Ovary (tissue), 9 donors: ENCODE data around the gene NUAK1. TPM values are rescaled to one million over a fixed set of nuclear protein-coding genes. Genes with fewer than 3 reads are reported as not detected.
"Not testable (repeated sequence)": the region's sequence is repeated elsewhere in the genome, so short reads cannot be mapped to it uniquely, and the experiment has no call there.

Source experiments
- DNase-seq, 5 donors: peaks; one replicate each; pipeline ENCODE4 v3.0.0-alpha.2; 2019 to 2020
- H3K27ac ChIP-seq, 2 donors: fragments of 200-600 bp; one replicate each; pipeline versions ENCODE4 v1.5.1 to v1.8.0; 2019 to 2022
- H3K27me3 ChIP-seq: fragments of 200-600 bp; one replicate; pipeline ENCODE4 v1.8.0; 2022
- H3K36me3 ChIP-seq: fragments of 200-600 bp; sonication (generic); one replicate; pipeline ENCODE4 v1.5.1; 2019
- H3K4me1 ChIP-seq: one replicate; pipeline ENCODE4 v1.8.1; 2013; ENCODE audit warnings: mild to moderate bottlenecking, moderate library complexity; ENCODE audit not compliant: insufficient read depth
- H3K4me3 ChIP-seq: fragments of 200-600 bp; sonication (generic); one replicate; pipeline ENCODE4 v1.5.1; 2017
- H3K9me3 ChIP-seq, 2 donors: fragments of 200-600 bp in 1 of 2; sonication (generic) in 1 of 2; one replicate each; pipeline versions ENCODE4 v1.5.1 to v1.8.1; 2013 to 2019; ENCODE audit warnings: mild to moderate bottlenecking in 1 of 2, moderate library complexity in 1 of 2
- CTCF ChIP-seq, 3 donors: fragments of 450-650 bp in 2 of 3; fragments of 200-600 bp in 1 of 3; IDR thresholded peaks; one replicate each; pipeline versions ENCODE4 v1.5.1 to v1.8.0; 2016 to 2022; ENCODE audit warnings: antibody characterized with exemption in 3 of 3, mild to moderate bottlenecking in 1 of 3
- EP300 ChIP-seq: sonication (generic); formaldehyde crosslinking; IDR thresholded peaks from one replicate; pipeline ENCODE4 v1.6.1; 2017; ENCODE audit warnings: antibody characterized with exemption
- POLR2A ChIP-seq: fragments of 450-650 bp; IDR thresholded peaks from one replicate; pipeline ENCODE4 v1.6.1; 2017; ENCODE audit warnings: antibody characterized with exemption, mild to moderate bottlenecking, moderate library complexity
- WGBS, 3 donors: extraction: QIAGEN DNeasy Blood & Tissue Kit in 1 of 3; methylation state at CpG; one replicate each; pipeline versions ENCODE4 v1.1.5 to v1.1.7; 2013 to 2017; 5-methylcytosine and 5-hydroxymethylcytosine counted together
- intact Hi-C, 4 donors: fragments of 100-400 bp; cut with DNase I; formaldehyde crosslinking; loops; one replicate each; pipeline versions ENCODE4 v1.11.0 to v1.15.1; 2022 to 2023
- polyA plus RNA-seq, 2 donors: library from polyadenylated mRNA; stranded (reverse); fragments of 200-250 nt in 1 of 2; fragments of 350-450 nt in 1 of 2; fragmentation: Illumina TruSeq in 1 of 2; extraction: RNeasy Lipid Tissue Mini Kit (QIAGEN cat#74804) in 1 of 2; gene quantifications; one replicate each; pipeline ENCODE4 v1.2.3, GENCODE V29; 2013 to 2014
- total RNA-seq, 7 donors: library from RNA; depleted of rRNA in 2 of 7; stranded (reverse); fragments of >200 nt in 2 of 7; fragmentation: NEBNext Ultra II Directional in 3 of 7; extraction: Animal tissue kit (Norgen Biotek cat#: 25700) in 3 of 7; gene quantifications; one replicate each; pipeline versions ENCODE4 v1.1.0 to v1.2.4, GENCODE V29; 2016 to 2023
- donor health status: DM: no; HTN: no; CAD: no; lungs with moderate emphysema.
- donor health status: DM: no; HTN: no; CAD: no.
- donor health status: Bipolar disorder and iron deficiency.
- donor health status: DM: yes; HTN: yes; CAD: no.
- donor health status: DM: no; HTN: no; CAD: no.
- donor health status: DM: yes; HTN: yes; CAD: no.

NUAK1 gene
- total and polyA plus RNA-seq, 9 donors: 2.8 to 22.2 (median 12.0) TPM

GRCh38 chr12:106144847-106145246 lies 6.1 kb upstream of the NUAK1 start:
- Histone ChIP-seq H3K4me1 (peaks cover 10% of the 10 kb centered on the region), H3K9me3 (no peaks in the 10 kb centered on the region), H3K4me3 (no peak overlapping the region), H3K27me3 (no peaks in the 10 kb centered on the region), H3K36me3 (no peaks in the 10 kb centered on the region), H3K27ac (no peak overlapping the region)
- WGBS, 3 donors: 62 to 66% (median 64%) methylated on average over 2 of the region's 2 CpGs
- intact Hi-C loops: no loop called here
- DNase-seq: no peak
- TF ChIP-seq CTCF (IDR thresholded peaks at IDR 0.05) (no peak), EP300 (no peak), POLR2A (no peak)

- no peak overlapping the region for H3K27ac ChIP-seq
- no peaks in the 10 kb centered on the region for H3K27me3 ChIP-seq
- H3K9me3 ChIP-seq: no peaks in the 10 kb centered on the region
- TF ChIP-seq CTCF (IDR thresholded peaks at IDR 0.05): no peak
- no peak for TF ChIP-seq EP300
- no peak for TF ChIP-seq POLR2A
- no peak for DNase-seq
- H3K4me1 ChIP-seq: peaks cover 10% of the 10 kb centered on the region
- no peak overlapping the region for H3K4me3 ChIP-seq
- intact Hi-C loops: no loop called here
- 90 to 92% (median 91%) methylated on average over 7 of the region's 7 CpGs for WGBS, 3 donors
- H3K36me3 ChIP-seq: no peaks in the 10 kb centered on the region
These were observed 4.0 kb upstream of the NUAK1 start for GRCh38 chr12:106142591-106143261.

- H3K27ac ChIP-seq, H3K27me3 ChIP-seq, H3K36me3 ChIP-seq, intact Hi-C loops, DNase-seq, H3K9me3 ChIP-seq, H3K4me3 ChIP-seq: not testable (repeated sequence)
- peaks cover 13% of the 10 kb centered on the region for H3K4me1 ChIP-seq
- WGBS, 3 donors: 88 to 92% (median 91%) methylated on average over 8 of the region's 8 CpGs
These were observed 3.2 kb upstream of the NUAK1 start for GRCh38 chr12:106141920-106142319.

- Histone ChIP-seq H3K4me1 (peaks cover 13% of the 10 kb centered on the region), H3K4me3 (no peak overlapping the region), H3K27ac (no peak overlapping the region), H3K36me3 (no peaks in the 10 kb centered on the region), H3K27me3 (no peaks in the 10 kb centered on the region), H3K9me3 (no peaks in the 10 kb centered on the region)
- no peak for DNase-seq
- no peak for TF ChIP-seq CTCF (IDR thresholded peaks at IDR 0.05)
- no peak for TF ChIP-seq POLR2A
- no peak for TF ChIP-seq EP300
- intact Hi-C loops: no loop called here
- WGBS, 3 donors: 66 to 72% (median 68%) methylated on average over 3 of the region's 3 CpGs
These were observed 2.7 kb upstream of the NUAK1 start for GRCh38 chr12:106141452-106141851.

- Histone ChIP-seq H3K4me1 (peaks cover 13% of the 10 kb centered on the region), H3K27me3 (no peaks in the 10 kb centered on the region), H3K9me3 (no peaks in the 10 kb centered on the region), H3K27ac (no peak overlapping the region), H3K36me3 (no peaks in the 10 kb centered on the region), H3K4me3 (no peak overlapping the region)
- TF ChIP-seq EP300 (no peak), POLR2A (no peak), CTCF (IDR thresholded peaks at IDR 0.05) (no peak)
- intact Hi-C loops: no loop called here
- DNase-seq: no peak
These were observed 2.2 kb upstream of the NUAK1 start for GRCh38 chr12:106141003-106141402.
